HG03565 (cell line): Measurements from ENCODE around the gene WHAMM.
"Not testable (repeated sequence)": the region's sequence is repeated elsewhere in the genome, so short reads cannot be mapped to it uniquely, and the experiment has no call there.

Experiments
- ATAC-seq: cut with Tn5 transposase; IDR thresholded peaks from one replicate; pipeline ENCODE4 v1.9.1; 2021; ENCODE audit warnings: mild to moderate bottlenecking, moderate library complexity; ENCODE audit not compliant: unreplicated experiment

Gene WHAMM

DNA sequence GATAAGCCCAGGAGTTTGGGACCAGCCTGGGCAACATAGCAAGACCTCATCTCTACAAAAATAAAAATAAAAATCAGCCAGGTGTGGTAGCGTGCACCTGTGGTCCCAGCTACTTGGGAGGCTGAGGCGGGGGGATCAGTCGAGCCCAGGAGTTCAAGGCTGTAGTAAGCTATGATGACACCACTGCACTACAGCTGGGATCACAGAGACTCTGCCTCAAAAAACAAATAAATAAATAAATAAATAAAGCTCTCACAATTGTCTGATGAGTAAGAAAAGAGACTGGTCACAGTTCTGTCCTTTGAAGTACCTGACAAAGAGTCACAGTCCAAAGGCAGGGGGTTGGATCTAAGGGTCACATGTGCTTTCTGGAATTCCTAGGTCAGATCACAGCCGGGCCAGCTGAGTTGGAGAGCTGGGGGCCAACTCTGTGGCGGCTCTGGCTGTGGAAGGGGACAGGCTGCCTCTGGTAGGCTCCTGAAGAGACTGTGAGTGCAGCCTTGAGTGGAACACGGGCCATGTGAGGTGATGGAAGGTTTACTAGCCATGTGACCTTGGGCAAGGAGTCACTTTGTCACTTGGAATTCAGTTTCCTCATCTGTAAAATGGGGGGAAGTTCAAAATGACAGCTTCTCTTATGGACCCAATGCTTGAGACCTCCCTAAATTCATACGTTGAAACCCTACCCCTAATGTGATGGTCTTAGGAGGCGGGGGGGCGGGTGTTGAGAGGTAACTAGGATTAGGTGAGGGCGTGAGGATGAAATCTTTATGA is 47.2 kb downstream of the WHAMM start:
- ATAC-seq: no peak

DNA sequence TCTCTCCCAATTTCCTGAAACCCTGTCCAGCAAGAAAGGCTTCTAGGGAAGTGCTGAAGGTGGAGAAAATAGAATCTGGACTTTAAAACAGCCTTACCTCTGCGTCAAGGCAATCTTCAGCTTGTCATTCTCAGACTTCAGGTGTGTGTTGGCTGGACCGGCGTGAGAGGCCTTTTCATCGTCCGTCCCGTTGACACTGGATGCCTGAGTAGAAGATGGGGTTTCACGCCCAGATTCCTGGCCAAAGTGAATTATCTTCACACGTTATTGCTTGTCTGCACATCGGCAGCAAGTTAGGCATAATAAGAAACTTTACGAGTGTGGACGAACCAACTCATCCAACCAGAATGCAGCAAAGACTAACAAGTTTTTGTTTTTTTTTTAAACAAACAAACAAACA is 49.5 kb downstream of the WHAMM start:
- ATAC-seq: no peak

DNA sequence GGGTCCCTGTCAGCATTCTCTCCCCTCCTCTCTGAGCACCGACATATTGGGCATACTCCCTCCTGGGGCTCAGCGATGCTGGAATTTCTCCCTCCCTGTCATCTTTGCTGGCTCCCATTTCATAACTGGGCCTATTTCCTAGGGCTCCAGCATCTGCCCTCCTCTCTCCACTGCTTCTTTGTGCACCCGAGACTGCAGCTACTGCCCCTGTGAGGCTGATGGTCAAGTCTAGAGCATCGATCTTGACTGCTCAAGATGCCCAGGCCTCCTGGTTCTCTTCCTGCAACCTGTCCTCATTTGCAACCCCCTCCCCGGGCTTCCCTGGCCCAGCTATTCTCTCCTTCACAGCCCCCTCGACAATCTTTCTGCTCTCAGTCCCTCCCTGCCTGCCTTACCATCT is 53.5 kb downstream of the WHAMM start:
- no peak for ATAC-seq

DNA sequence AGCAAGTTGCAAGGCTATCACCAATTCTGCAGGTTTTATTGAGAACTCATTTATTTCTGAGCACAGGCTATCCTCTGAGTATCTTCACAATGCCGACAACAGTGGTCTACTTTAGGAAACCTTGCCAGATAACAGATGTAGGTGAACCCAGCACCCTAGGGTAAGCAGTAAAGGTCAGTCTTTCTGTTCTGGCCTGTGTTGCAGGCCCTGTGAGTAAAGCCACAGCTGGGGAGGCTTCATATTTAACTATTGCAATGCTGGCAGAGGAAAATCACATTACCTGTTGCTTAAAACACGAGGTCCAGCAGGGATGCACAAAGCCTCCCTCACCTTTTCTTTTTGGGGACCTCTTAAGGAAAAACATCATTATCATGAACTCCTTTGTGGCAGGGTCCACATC is 55.5 kb downstream of the WHAMM start:
- no peak for ATAC-seq

DNA sequence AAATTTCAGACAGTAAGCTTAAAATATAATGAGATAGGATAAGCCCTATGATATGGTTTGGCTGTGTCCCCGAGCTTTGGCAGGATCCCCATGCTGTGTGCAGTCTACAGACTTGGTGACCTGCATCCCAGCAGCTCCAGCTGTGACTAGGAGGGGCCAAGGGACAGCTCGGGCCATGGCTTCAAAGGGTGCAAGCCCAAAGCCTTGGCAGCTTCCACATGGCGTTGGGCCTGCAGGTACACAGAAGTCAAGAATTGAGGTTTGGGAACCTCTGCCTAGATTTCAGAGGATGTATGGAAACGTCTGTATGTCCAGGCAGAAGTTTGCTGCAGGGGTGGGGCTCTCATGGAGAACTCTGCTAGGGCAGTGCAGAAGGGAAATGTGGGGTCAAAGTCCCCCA is 56.2 kb downstream of the WHAMM start:
- not testable (repeated sequence) for ATAC-seq

DNA sequence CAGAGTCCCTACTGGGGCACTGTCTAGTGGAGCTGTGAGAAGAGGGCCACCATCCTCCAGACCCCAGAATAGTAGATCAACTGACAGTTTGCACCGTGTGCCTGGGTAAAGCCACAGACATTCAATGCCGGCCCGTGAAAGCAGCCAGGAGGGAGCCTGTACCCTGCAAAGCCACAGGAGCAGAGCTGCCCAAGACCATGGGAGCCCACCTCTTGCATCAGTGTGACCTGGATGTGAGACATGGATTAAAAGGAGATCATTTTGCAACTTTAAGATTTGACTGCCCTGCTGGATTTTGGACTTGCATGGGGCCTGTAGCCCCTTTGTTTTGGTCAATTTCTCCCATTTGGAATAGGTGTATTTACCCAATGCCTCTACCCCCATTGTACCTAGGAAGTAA is 56.6 kb downstream of the WHAMM start:
- not testable (repeated sequence) for ATAC-seq

DNA sequence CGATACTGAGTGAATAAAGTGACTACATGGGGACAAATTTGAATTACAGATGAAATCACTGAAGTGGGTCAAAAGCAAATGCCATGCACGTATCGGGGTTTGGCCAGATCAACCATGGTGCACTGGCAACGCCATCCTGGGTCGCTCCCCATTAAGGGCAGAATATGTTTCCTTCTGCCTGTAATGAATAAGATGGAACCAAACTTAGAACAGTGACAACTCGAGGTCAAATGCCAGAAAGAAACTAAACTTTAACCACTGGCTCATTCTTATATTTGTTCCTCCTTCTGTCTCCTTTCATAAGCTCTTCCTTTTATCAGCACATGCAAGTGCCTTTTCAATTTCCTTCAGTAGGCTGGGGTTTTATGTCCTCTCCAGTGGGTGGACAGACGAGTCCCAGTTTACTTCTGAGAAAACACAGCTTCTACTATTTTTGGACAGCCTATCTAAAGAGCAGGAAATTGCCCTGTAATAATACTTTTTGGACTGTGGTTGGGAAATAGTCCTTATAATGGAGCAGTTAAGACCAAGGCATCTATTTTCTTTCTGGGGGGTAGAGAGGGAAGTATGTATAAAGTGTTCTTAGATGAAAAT is 61.4 kb downstream of the WHAMM start:
- ATAC-seq: no peak

DNA sequence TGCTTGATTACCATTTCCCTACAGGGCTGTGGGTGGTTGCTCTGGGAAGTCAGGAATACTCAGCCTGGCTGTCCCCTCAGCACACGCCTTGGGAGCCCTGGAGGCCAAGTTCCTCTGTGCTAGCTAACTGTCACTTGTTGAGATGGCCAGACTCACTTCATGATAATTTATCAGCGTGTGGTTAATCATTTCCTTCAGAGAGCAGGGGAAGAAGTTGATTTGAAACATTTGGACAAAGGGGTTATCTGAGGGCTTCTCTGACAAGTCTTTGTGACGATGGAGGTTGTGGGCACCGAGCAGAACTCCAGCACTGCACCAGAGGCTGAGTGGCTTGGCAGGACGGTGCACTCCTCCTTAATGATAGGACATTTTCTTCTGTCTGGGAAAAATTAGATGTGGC is 61.9 kb downstream of the WHAMM start:
- no peak for ATAC-seq

DNA sequence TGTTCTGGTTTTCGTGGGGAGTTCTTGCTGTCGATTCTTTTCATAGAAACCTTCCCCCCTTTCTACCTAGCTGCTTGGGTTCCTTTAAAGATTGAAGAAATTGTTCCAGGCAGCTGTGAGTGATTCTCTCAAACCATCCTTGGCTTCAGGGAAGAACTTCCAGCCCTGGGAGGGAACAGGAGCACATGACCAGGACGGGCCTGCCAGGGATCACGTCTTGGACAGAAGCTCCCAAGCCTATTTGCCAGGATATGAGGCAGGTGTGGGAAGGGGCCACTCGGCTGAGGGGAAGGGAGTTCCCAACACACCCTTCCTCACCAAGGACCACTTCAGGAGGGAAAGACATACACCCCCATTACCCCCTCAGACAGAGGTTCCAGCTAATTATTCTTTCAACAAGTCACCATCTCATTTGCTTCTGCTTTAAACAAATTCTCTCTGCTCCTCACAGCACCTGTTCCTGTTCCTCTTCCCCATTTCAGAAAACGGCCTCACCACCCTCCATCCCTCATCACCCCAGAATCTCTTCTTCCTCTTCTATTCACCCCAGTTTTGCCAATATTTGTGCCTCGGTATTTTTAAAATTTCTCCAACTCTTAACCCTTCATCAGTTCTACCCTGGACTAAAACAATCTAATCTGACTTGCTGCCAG is 62.5 kb downstream of the WHAMM start:
- ATAC-seq: no peak

DNA sequence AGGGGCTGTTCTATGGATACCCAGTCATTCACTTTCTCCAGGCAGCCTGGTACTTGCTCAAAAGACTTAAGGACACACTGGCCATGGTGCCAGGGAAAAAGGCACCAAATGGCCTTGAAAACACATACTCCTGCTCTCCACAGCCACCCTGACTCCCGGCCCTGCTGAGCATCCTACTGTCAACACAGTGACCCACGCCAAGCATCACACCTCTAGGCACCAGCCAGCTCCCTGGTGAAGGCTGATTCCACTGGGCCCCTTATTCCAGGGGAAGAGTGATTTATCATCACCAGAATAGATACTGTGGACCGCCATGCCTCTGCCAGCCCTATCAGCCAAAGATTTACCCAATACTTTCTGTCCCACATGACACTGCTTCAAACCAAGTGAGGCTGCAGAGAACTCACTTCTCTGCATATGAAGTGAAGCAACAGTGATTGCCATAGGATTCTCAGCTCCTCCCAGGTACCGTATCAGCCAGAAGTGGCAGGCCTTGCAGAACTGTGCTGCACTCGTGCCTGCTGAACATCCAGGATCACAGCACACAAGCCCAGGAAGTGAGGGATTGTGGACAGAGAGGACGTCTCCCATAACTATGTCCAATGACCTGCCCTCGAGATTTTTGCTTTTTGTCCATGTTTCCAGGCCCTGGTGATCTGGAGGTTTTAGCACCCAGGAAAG is 63.7 kb downstream of the WHAMM start:
- no peak for ATAC-seq

DNA sequence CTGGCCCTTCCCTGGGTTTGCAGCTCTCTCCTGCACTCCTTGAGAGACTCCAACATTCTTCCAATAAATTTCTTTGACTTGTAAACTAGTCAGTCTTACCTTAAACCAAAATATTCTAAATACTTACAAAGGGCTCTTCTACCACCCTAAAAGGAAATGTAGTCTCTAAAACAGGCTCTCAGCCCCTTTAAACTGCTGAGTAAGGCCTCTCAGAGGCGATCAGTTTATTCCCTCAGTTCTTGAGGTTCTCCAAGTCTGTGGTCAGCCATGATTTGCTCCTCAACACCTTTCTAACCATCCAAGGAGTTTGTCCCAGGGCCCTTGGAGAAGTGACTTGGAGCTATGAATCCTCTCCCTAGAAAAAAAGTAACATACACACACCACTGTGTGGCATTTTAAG is 64.8 kb downstream of the WHAMM start:
- ATAC-seq: no peak

DNA sequence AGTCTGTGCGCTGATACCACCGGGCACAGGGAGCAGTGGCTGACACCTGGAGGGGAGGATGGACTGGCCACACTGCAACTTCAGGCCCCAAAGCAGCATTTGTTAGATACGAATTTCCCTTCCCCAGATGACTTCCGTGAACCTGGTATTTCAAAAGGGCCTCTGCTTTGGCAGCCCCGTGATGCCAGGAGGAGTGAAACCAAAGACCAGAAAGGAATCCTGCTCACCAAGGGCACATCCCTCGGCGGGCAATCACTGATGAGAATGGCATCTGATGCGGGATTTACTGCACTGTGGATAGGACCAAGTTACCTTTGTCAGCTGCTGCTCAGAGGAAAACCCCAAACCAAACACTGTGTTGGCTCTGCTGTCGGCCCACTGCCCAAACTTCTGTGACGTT is 65.5 kb downstream of the WHAMM start:
- no peak for ATAC-seq

DNA sequence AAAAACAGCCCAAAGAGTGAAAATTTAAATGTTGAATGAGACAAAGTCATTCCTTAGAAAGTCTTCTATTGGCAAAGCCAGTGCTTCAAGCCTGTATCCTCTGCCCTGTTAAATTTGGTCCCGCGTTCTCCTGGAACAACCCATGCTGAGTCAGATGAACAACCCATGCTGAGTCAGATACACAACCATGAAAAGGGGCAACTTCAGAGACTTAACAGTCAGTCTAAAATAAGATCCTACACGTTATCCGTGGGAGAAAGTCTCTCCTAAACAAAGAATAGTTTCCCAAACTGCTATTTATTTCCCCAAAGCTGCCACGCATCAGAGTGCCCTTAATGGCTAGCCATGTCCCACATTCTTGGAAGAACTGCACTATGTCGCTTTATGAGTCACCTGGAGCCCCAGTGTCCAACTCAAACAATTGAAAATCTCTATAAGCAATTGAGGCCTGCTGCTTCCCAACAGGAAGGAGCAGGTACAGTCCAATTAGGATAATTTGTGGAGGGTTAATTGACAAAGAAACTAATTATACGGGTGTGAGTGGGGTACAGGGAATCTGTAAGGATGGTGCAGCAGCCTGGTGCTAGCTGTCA is 66.1 kb downstream of the WHAMM start:
- no peak for ATAC-seq

DNA sequence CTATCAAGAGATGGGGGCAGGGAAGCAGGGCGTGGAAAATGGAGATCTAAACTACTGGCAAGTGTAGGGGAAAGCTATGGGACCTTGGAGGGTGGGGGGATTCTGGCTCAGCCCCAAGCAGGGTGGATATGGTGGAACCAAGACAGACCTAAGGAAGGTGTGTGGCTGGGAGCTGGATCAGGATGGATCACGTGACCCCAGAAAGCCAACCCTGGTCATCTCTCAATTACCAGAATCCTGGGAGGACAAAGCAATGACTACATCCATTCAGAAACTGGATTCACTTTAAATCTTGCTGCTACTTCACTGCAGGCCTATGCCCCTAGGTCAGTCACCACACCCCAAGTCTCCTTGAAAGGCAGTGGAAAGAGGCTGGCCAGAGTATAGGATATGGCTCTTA is 68.4 kb downstream of the WHAMM start:
- ATAC-seq: no peak

DNA sequence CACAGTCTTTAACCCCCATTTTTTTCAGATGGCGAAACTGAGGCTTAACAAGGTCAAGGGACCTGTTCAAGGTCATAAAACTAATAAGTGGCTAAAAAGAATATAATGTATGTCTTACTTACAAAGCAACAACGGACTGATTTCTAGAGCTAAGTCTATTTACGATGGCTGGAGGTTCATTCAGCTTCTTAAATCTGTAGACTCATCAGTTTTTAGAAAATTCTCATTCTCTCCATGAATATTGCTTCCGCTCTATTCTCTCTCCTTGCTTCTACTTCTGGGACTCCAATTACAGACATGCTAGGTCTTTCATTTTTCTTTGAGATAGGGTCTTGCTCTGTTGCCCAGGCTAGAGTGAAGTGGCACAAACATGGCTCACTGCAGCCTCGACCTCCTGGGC is 68.9 kb downstream of the WHAMM start:
- ATAC-seq: no peak

DNA sequence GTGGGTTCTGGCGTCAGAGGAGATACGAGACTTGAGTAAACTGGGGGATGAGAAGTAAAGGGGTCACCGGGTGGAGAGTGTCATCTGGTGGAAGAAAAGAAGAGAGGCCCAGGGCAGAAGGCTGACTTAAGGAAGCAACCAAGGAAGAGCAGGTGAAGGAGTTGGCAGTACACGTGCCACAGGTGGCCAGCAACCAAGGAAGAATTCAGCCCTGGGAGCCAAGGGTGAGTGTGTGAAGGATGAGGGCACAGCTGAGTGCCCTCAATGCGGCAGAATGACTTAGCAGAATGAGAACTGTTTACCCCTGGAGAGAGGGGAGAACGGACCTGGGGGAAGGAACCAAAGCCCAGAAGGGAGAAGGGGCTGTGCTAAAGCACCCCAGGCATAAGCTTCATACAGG is 71.3 kb downstream of the WHAMM start:
- no peak for ATAC-seq

DNA sequence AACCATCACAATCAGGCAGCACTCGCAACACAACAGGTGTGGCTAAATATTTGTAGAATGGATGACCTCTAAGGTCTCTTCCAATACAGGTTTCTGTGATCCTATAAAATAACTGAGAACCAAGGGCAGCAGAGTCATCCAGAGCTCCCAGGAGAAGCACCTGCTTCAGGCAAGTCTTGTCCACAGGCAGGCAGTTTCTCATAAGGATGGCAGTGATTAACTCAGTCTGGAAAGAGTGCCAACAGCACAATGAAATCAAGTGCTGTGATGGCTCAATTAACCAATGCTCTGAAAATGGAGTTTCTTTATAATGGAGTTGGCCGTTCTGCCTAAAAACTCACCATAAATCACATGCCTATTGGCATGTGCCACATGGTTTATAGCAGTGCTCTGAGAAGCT is 72.3 kb downstream of the WHAMM start:
- no peak for ATAC-seq

DNA sequence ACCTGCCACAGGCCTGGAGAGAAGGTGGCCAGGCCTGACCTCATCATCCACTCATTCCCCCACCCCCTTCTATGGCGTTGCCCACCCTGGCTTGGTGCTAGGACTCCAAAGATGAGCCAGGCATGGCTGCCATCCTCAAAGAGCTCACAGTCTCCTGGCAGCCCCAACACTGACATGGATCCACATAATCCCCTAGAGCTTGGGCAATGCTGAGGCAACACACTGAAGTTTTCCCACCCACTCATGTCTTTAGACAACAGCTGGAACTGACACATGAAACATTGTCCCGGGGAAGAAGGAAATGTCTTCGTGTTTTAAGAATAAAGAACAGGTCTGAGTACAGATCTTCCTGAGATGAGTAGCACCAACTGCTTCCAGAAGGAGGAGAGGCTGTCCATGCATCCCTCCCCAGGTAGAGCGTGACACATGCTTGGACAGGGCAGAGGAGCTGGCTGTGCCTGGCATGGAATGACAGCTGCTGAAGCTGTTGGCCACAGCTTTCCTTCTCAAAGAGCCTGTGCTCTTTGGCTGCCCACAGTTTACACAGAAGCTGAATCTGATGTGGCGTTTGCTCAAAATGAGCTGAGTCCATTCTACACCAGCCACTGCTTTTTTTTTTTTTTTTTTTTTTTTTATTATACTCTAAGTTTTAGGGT is 73.0 kb downstream of the WHAMM start:
- no peak for ATAC-seq
